Vagina (tissue), 2 donors: ENCODE results near the gene SERGEF.

ENCODE experiments used
- CTCF ChIP-seq, 3 experiments: fragments of 450-650 bp in 2 of 3; fragments of 200-600 bp in 1 of 3; sonication (generic) in 1 of 3; IDR thresholded peaks; one replicate each; pipeline ENCODE4 v1.5.1; 2017 to 2019; ENCODE audit warnings: antibody characterized with exemption in 3 of 3, mild to moderate bottlenecking in 2 of 3, moderate library complexity in 2 of 3
- POLR2A ChIP-seq, 2 donors: fragments of 450-650 bp; IDR thresholded peaks; one replicate each; pipeline ENCODE4 v1.6.1; 2017; ENCODE audit warnings: antibody characterized with exemption in 2 of 2, mild to moderate bottlenecking in 2 of 2, moderate library complexity in 2 of 2
- POLR2AphosphoS5 ChIP-seq, 2 donors: sonication (generic); formaldehyde crosslinking; IDR thresholded peaks; one replicate each; pipeline ENCODE4 v1.9.0; 2017; ENCODE audit warnings: antibody characterized with exemption in 2 of 2, mild to moderate bottlenecking in 2 of 2, low read depth in 1 of 2; ENCODE audit not compliant: insufficient read depth in 1 of 2

GRCh38 chr11:18016789-18017188 is 3.9 kb upstream of the SERGEF start:
- no peak for TF ChIP-seq POLR2A (IDR thresholded peaks at IDR 0.05)
- no peak for TF ChIP-seq CTCF (IDR thresholded peaks at IDR 0.05)
- no peak for TF ChIP-seq POLR2AphosphoS5 (IDR thresholded peaks at IDR 0.05; ENCODE audit: insufficient read depth in 1 of 2, low read depth in 1 of 2)
